Medulla oblongata (tissue), 1 donor: ENCODE results near the gene FSIP1.
A peak's percentile ranks its signal among the peaks of the same experiment; 100 is the strongest.

Experiments used
- DNase-seq: peaks from one replicate; pipeline ENCODE4 v3.0.0-alpha.2; 2015; ENCODE audit errors: extremely low spot score

The FSIP1 gene

DNA sequence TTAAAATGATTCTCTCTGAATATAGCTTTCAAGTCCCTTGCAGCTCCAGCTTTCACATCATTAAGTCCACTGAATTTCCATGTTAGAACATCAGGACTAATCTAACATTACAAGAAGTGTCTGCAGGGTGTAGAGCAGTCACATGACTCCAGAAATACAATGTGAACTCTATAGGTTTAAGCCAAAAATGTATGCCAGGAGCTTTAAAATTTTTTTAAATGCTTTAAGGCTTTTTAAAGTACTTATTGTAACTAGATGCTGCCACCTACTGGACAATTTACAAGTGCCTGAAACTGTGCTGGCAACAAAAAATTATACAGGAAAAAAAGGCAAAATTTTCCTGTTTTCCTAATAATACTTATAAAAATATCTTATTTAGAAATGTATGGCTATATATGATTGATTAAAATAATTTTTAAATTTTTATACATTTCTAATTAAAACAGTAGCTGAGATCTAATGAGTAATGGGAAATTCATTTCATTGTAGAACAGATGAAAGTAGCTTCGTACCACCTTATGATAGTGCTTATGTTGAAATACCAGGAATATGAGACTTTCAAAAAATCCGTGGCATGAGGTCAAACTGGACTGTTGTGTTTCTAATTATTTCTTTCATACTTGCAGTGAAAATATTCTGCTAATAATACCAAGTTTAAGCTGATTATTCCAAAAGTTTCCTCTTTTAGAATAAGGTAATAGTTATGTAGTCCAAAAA is 25.7 kb downstream of the FSIP1 start:
- DNase-seq = peak; percentile 63

DNA sequence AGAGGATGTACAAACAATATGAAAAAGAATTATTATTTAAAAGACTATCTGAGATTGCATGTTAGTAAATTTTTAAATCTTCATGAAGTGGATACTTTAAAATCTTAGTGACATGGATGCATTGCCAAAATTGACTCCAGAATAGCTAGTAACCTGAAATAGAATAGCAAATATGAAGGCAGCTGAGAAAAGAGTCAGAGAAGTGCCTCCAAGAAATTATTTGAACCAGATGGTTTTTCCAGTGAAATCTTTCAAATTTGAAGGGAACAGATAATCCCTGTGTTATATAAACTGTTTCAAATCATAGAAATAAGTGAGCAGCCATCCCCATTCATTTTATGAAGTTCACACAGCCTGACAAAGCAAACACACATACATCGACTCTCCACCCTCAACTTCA is 29.6 kb downstream of the FSIP1 start:
- no peak for DNase-seq

DNA sequence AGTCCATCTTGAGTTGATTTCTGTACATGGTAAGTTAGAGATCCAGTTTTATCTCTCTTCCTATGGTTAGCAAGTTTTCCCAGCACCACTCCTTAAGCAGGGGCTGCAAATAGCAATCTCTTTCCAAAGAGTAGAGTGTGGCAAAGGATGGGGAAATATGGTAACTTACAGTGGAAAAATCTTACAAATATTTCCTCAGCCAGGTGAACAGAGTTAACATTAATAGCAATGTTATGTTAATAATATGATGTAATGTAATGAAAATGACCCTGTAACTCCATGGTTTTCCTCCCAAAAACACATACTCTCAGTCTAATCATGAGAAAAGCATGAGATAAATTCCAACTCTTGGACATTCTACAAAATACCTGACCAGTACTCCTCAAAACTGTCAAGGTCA is 30.4 kb downstream of the FSIP1 start:
- DNase-seq = no peak

DNA sequence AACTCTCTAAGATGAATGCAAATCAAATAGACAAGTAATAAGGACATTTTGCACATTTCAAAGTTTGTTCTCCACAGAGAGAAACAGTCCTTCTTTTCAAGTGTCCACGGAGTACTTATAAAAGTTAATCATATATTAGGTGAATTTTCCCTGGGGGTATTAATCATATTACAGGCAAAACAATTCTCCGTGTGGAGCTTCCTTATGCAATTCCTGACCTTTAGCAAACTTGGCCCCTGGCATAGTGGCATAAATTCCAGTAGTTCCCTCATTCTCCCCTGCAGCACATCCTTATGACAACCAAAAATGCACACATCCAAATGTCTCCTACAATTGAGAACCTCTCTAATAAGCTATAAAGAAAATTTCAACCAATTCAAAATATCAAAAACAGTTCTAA is 34.4 kb downstream of the FSIP1 start:
- DNase-seq = no peak

DNA sequence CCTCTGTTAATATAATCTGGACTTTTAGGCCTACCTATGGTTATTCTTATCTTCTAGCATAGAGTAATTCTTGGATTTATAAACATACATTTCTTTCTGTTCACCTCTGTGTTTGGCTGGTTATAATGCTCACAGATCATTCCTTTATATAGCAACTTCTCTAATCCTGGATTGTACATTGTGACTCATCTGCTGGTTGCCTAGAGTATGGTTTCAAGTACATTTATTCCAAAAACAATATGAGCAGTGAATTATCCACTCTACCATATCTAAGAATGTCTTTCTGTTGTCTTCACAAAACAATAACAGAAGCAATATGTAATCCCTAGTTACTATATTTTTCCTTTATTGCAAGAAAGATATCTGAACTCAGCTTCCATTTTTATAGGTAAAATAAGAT is 35.3 kb downstream of the FSIP1 start:
- no peak for DNase-seq

DNA sequence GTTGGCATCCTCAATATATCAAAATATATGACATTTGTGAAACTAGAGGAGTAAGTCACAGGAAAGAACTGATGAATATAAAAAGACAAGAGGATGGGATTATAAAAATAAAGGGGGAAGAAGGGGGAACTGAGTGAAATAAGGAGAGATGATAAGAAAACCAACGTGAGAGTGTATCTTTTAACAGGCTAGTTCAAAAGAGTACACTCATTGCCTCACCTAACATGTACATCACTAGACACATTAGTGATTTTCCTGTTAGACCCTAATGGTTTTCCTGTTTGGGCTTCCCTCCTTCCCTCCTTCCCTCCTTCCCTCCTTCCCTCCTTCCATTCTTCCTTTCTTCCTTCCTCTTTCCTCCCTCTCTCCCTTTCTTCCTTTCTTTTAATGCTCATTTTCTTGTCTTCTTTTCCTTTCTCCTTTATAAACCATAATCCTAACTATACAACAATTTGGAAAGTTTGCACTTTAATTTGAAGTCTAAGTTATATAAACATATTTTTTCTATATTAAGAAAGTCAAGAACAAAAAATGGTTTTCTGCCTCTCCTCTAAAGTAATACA is 35.8 kb downstream of the FSIP1 start:
- no peak for DNase-seq

DNA sequence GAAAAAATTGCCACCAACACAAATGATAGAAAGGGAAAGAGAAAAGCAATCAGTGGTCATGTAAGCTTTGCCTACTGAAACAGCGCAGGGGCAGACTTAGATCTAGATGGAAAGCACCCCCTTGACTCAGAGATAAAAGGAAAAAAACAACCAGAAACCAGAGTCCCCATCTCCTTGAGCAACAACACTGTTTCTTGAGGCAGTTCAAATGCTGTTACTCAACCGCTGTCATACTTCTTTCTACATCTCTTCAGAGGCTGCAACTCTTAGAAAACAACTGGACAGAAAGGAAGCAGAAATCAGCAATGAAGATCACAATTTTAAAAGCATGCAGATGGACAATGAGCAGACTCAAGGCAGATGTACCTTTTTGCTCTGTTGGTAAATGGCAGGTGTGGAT is 36.5 kb downstream of the FSIP1 start:
- no peak for DNase-seq

DNA sequence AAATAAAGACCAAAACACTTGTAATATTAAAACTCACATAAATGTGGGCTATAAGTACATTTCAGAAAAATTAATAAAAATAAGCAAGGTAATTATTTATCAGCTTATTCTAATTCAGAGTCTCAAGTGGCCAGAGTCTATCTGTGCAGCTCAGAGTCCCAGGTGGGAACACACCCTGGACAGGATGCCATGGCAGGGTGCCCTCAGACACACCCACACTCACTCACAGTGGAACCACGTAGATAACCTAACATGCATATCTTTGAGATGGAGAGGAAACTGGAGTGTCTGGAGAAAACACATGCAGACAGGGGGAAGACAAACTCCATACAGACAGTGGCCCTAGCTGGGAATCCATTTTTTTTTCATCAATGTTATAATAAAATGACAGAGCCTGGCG is 37.2 kb downstream of the FSIP1 start:
- DNase-seq = no peak

DNA sequence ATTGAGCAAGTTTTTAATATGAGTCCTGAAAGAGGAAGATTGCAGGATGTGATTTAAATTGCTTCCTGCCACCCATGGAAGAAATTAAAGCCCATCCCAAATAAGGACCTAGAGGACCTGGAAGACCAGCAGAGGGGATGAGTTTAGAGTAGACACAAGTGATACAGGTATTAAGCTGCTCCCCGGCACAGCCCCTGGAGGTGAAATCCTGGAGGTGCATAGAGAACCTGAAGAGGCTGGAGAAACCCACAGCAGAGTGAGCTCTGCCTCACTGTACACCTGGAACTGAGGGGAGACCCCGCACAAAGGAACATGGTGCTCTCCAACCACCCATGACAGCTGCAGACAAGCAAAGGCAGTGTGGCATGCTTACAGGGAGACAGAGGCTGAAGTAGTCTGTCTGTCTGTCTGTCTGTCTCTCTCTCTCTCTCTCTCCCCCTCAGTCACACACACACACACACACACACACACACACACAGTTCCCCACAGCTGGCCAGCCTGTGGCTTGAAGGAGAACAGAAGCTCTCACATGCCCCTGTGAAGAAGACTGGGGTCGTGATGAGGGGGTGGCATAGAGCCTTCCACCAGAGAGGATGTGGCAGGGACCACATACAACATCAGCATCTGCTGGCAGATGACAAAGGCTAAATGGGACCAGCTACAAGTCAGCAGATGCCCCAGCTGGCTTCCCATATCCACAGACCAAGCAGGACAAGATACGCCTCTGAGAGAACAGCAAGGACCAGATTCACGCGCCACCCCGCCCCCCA is 38.1 kb downstream of the FSIP1 start:
- DNase-seq = no peak

DNA sequence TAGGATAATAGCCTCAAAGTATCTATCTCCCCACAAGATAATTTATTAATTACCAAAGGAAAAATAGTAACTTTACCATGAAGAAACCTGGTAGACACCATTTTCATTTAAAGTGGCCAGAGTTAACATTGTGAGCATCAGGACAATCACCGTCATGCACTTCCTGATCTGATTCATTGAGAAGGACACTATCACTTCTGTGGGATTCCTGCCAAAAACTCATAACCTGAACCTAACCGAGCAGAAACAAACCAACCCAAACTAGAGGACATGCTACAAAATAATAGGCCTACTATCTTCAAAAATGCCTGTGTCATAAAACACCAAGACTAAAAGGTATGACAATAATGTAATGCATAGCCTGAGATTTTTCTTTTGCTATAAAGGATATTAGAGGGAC is 39.0 kb downstream of the FSIP1 start:
- no peak for DNase-seq

DNA sequence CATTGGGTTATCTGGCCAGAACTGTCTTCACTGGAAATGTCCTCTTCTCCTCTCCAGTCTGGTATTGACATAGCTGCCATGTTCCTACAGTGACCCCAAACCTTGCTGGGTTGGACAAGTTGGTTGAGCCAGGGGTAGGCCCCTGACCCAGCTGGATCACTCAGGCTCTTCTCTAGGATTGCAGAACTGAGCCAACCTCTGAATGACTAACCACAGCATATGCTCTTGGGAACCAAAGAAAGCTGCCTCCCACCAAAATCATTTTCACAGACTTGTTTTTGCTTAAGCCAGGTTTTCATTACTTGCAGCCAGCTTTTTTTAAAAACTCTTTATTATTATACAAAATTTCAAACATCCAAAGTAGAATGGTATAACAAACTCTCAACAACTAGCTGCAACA is 41.4 kb downstream of the FSIP1 start:
- DNase-seq = no peak

DNA sequence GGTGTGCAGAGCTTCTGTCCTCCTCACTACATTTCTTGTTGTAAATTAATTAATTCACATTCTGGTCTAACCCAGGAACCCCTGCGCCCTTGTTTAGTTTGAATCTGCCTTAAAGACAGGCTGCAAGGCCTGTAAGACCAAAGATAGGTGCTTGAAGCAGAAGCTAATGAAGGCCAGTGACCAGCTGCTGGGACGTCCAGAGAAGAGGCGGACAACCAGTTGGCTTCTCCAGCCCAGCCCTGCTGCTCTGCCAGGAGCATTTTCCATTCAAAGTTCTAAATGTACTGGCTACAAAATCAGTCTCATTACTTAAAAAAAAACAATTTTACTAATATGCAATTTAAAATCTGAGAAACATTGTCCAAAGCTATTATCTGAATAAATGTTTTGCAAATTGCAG is 43.6 kb downstream of the FSIP1 start:
- DNase-seq = no peak

DNA sequence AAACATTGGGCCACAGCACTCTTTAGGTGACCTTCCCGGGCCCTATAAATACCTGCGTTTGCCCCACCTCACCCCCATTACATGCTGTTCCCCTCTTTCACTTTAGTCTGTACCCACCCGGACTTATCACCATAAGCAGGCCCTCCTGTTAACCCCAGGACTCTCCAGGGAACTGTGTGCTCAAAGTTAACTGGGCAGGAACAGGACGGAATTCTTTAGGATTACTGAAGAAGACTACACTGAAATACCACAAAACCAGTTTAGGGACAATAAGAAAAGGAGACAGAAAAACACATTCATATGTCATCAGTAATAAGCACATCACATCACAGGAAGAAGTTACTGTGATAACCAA is 45.5 kb downstream of the FSIP1 start:
- DNase-seq = no peak

DNA sequence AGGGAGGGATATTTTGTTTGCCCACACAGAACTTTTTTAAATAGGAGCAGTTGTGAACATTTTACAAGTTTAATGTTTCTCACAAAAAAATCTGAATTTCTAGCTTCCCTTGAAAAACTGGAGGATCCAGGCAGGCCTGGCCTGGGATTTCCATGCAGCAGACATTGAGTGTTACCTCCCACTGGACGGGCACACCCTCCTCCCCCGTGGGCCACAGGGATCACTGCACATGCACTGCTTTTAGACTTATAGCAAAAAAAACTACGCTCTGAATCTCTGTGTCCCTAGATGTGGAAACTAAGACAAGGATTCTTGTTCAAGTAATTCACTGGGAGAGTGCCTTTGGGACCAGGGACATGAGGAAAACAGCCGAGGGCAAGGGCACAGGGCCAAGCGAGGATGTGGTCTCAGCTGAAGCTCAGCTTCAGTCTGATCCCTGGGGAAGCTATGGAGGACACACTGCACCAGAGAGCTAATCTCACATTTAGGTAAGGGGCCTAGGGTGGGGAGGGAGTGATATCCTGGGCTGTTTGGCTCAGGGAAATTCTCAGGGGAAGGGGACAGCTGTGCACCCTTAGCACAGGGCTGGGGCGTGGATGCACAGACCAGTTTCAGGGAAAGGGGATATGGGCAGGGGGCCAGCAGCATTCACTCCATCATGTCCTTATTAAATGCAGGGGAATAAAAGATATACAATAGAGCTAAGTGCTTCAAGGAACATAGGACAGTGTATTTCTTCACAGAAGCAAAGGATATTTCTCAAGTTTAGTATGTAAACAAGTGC is 46.0 kb downstream of the FSIP1 start:
- no peak for DNase-seq

DNA sequence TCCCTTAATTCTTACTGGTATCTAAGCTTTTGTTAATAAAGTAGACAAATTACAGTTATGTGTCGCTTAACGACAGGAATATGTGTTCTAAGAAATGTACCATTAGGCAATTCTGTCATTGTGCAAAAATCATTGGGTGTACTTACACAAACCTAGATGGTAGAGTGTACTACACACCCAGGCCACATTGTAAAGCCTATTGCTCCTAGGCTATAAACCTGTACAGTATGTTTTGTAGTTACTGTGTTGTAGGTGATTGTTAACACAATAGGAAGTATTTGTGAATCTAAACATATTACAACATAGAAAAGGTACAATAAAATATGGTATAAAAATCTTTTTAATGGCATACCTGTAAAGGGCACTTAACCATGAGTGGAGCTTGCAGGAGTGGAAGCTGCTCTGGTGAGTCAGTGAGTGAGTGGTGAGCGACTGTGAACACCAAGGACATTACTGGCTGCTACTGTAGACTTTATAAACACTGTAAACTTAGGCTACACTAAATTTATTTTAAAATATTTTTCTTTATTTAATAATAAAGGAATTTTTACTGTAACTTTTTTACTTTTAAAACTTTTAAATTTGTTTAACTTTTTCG is 47.4 kb downstream of the FSIP1 start:
- DNase-seq = no peak

DNA sequence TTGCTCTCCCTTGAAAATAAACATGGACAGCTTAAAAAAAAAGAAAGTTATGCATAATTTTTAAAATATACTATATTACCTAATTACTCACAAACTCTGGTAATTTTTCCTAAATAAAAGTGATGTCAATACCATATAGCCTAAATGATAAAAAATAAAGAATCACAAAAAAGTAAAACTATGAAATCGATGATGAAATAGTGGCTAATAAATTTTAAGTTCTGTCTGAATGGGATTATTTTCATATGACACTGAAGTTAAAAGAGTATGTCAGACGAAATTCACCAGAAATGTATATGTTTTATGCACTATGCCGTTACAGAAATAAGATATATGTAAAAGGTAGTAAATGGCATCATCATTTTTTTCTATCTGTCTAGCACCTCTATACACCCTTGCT is 51.4 kb downstream of the FSIP1 start:
- no peak for DNase-seq

DNA sequence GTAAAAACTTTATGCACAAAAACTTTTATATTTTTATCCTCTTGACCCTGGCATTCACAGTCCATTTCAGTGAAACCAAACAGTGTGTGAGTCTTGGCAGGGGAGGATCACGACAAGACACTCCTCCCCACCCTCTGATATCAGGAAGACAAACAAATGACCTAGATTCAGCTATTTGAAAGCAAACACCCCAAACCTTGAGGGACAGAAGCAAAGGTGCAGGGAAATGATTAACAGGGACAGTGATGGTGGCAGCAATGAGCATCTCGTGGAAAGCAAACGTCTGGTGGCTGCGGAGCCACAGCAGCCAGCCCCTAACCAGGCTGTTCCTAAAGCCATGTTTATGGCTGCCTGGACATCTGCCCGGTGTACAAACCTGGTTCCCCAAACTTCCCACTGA is 52.1 kb downstream of the FSIP1 start:
- no peak for DNase-seq

DNA sequence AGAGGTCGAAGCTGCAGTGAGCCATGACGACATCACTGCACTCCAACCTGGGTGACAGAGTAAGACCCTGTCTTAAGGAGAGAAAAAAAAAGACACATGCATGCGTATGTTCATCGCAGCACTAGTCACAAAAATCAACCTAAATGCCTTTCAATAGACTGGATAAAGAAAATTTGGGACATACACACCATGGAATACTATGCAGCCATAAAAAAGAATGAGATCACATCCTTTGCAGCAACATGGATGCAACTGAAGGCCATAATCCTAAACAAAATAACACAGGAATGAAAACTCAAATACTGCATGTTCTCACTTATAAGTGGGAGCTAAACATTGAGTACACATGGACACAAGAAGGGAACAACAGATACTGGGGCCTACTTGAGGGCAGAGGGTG is 53.1 kb downstream of the FSIP1 start:
- DNase-seq = no peak

DNA sequence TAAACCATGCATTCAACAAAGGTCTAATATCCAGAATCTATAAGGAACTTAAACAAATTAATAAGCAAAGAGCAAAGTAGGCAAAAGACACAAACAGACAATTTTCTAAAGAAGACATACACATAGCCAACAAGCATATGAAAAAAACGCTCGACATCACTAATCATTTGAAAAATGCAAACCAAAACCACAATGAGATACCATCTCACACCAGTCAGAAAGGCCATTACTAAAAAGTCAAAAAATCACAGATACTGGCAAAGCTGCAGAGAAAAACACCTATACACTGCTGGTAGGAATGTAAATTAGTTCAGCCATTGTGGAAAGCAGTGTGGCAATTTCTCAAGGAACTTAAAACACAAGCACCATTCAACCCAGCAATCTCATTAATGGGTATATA is 53.8 kb downstream of the FSIP1 start:
- DNase-seq = no peak

DNA sequence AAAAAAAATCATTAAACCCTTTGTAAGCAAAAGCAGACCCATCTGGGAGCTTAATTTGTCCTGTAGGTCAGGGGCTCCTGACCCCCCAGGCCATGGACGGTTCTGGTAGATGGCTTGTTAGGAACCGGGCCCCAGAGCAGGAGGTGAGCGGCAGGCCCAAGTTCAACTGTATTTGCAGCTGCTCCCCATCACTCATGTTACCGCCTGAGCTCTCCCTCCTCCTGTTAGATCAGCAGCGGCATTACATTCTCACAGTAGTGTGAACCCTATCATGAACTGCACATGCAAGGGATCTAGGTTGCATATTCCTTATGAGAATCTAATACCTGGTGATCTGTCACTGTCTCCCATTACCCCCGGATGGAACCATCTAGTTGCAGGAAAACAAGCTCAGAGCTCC is 60.7 kb downstream of the FSIP1 start:
- DNase-seq = no peak

DNA sequence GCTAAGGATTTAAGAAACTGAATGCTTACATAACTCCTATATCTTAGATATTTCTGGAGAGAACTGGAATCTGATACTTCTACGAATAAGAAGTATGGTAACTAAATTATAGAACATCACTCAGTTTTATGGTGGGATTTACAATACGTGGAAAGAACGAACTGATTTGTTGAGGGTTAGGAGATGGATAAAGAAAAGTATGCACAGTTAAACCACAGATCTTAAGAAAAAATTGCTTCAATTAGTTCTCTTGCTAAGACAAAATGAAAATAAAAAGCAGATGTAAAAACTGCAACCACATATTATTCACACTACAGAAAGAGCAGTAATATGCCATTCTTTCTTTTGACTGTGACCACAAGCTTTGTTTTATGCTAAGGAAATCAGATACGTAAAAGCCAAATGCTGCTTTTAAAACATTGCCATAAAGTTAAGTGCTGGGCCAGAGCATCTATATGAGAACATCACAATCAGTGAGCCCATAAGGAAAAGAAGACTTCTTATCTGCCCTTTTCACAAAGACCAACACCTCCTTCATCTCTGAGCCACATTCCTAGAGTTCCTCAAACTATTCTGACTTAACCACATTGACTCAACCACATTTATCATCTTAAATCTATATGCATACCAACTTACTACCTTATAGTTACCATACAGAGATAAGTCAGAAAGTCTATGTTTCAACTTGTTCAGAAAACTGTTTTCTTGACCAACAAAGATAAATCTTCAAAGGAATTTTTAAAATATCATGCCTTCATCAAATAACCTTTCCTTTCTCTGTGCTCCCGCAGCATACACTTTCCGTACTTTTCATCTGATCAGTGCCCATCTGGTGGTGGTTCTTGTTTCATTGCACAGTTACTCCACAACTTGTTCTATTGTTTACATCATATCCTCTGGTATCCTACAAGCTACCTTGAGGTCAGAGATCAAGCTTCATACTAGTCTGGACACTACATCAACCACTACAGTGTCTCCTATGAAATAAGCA is 61.7 kb downstream of the FSIP1 start:
- DNase-seq = no peak
